ENCODE results near the gene CFTR.

CFTR gene

DNA sequence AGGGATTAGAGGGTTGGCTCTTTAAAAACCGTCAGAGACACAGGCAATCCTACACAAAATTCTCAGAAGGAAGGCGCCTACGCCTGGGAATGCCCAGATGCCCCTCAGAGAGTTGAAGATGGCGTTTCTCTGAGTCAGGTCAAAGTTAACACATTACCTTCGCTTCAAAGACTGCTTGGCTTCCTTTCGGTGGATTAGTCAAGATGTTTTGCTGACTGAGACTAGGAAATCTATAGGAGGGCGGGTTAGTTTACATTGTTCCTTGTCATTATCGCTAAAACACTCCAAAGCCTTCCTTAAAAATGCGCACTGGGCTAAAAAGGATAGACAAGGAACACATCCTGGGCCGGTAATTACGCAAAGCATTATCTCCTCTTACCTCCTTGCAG, 995 bp upstream of the CFTR start:
- no peak for DNase-seq (ENCODE audit: low spot score)
- TF ChIP-seq, protein P1, sequence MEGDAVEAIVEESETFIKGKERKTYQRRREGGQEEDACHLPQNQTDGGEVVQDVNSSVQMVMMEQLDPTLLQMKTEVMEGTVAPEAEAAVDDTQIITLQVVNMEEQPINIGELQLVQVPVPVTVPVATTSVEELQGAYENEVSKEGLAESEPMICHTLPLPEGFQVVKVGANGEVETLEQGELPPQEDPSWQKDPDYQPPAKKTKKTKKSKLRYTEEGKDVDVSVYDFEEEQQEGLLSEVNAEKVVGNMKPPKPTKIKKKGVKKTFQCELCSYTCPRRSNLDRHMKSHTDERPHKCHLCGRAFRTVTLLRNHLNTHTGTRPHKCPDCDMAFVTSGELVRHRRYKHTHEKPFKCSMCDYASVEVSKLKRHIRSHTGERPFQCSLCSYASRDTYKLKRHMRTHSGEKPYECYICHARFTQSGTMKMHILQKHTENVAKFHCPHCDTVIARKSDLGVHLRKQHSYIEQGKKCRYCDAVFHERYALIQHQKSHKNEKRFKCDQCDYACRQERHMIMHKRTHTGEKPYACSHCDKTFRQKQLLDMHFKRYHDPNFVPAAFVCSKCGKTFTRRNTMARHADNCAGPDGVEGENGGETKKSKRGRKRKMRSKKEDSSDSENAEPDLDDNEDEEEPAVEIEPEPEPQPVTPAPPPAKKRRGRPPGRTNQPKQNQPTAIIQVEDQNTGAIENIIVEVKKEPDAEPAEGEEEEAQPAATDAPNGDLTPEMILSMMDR (IDR thresholded peaks at IDR 0.05; ENCODE audit: extremely low read depth, insufficient read depth, missing control alignments) = no peak
- in situ Hi-C loops (cut with MboI; ENCODE audit: low pct_unique_long_range_greater_than_20kb, low sequenced_read_pairs, unreplicated experiment) = no loop called here

DNA sequence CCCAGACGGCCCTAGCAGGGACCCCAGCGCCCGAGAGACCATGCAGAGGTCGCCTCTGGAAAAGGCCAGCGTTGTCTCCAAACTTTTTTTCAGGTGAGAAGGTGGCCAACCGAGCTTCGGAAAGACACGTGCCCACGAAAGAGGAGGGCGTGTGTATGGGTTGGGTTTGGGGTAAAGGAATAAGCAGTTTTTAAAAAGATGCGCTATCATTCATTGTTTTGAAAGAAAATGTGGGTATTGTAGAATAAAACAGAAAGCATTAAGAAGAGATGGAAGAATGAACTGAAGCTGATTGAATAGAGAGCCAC, 184 bp downstream of the CFTR start:
- in situ Hi-C loops (cut with MboI; ENCODE audit: low pct_unique_long_range_greater_than_20kb, low sequenced_read_pairs, unreplicated experiment) = no loop called here
- TF ChIP-seq, protein P1 (IDR thresholded peaks at IDR 0.05; ENCODE audit: extremely low read depth, insufficient read depth, missing control alignments) = no peak
- DNase-seq (ENCODE audit: low spot score) = no peak

DNA sequence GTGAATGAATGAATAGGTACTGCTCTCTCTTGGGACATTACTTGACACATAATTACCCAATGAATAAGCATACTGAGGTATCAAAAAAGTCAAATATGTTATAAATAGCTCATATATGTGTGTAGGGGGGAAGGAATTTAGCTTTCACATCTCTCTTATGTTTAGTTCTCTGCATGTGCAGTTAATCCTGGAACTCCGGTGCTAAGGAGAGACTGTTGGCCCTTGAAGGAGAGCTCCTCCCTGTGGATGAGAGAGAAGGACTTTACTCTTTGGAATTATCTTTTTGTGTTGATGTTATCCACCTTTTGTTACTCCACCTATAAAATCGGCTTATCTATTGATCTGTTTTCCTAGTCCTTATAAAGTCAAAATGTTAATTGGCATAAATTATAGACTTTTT, 1.2 kb downstream of the CFTR start:
- TF ChIP-seq, protein P1 (IDR thresholded peaks at IDR 0.05; ENCODE audit: extremely low read depth, insufficient read depth, missing control alignments) = no peak
- DNase-seq (ENCODE audit: low spot score) = no peak
- in situ Hi-C loops (cut with MboI; ENCODE audit: low pct_unique_long_range_greater_than_20kb, low sequenced_read_pairs, unreplicated experiment) = no loop called here

DNA sequence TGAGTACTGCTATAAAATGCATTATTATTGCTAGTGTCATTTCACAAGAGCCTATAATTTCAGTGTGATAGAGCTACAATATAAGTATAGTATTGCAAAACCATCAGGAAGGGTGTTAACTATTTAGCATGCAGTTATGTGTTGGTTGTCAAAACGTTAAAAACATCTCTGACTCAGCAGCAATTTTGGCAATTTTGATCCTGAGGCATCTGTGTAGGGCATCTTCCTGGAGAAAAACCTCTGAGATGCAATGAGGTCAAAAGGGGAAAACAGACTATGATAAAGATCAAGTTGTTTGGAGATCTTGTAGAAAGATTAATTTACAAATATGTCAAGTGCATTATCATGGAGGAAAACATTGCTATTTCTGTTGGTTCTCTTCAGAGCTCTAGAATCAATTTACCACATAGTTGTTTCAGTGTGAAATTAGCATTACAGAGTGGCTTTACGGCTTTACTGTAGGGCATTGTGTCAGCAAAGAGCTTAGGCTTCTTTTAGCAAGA, 5.3 kb downstream of the CFTR start:
- DNase-seq (ENCODE audit: low spot score) = no peak
- in situ Hi-C loops (cut with MboI; ENCODE audit: low pct_unique_long_range_greater_than_20kb, low sequenced_read_pairs, unreplicated experiment) = no loop called here
- TF ChIP-seq, protein P1 (IDR thresholded peaks at IDR 0.05; ENCODE audit: extremely low read depth, insufficient read depth, missing control alignments) = no peak

DNA sequence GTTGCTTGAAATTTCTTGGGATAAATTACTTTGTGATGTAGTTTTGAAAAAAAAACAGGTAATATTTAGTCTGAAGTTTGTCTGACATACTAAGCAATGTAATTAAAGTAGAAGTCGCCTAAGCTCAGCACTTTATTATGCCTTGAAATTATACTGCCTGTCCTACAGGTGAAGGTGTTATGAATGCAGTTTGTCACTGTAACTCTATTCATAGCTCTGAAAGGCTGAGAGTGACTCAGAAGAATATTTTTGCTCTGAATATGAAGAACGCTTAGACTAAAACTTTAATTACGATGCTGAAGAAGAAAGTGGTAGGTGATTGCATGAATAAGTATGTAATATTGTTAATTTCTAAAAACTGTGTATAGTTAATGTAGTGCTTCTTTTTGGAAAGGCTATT, 9.2 kb downstream of the CFTR start:
- TF ChIP-seq, protein P1 (IDR thresholded peaks at IDR 0.05; ENCODE audit: extremely low read depth, insufficient read depth, missing control alignments) = no peak
- DNase-seq (ENCODE audit: low spot score) = no peak
- in situ Hi-C loops (cut with MboI; ENCODE audit: low pct_unique_long_range_greater_than_20kb, low sequenced_read_pairs, unreplicated experiment) = no loop called here

DNA sequence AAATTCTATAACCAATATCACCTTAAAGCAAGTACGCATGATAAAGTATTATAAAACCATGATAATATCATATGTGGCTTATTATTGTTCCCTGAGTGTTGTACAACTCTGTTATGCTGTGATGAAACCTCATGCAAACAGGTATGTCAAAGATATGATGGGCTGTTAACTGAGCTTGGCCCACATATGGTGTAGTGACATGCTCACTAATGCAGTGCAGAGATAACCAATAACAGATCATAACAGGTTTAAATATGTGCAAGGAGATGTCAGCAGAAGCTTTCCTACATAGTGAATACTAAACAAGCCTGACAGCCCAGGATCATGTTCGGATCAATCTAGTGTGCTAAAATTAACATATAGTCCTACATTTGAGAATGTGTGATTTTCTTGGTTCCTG, 9.6 kb downstream of the CFTR start:
- TF ChIP-seq, protein P1 (IDR thresholded peaks at IDR 0.05; ENCODE audit: extremely low read depth, insufficient read depth, missing control alignments) = no peak
- in situ Hi-C loops (cut with MboI; ENCODE audit: low pct_unique_long_range_greater_than_20kb, low sequenced_read_pairs, unreplicated experiment) = no loop called here
- no peak for DNase-seq (ENCODE audit: low spot score)

DNA sequence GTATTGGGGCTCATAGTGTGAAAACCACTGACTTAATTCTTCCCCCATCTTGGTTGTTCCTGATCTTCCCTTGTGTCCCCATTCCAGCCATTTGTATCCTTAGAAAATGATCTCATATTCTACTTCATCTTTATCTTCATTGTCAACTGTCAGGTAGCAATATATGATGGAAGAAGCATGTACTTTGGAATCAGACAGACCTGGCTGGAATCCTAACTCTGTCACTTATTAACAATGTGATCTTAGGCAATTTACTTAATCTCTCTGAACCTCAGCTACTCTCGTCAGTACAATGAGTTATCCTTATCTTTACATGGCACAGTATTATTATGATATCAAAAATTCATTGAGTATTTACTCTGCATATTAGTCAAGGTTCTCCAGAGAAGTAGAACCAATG, 10.1 kb downstream of the CFTR start:
- TF ChIP-seq, protein P1 (IDR thresholded peaks at IDR 0.05; ENCODE audit: extremely low read depth, insufficient read depth, missing control alignments) = no peak
- no peak for DNase-seq (ENCODE audit: low spot score)
- in situ Hi-C loops (cut with MboI; ENCODE audit: low pct_unique_long_range_greater_than_20kb, low sequenced_read_pairs, unreplicated experiment) = no loop called here
